H1 (cell line): ENCODE measurements around the gene RASL10A. TPM values are rescaled to one million over a fixed set of nuclear protein-coding genes. Genes with fewer than 3 reads are reported as not detected.

Source experiments
- CBX5 ChIP-seq: fragments of 300-800, 300-1000 bp; sonication (generic); IDR thresholded peaks from 2 replicates; pipeline ENCODE4 v1.7.1; 2016; ENCODE audit warnings: antibody characterized with exemption, low read length, low read depth
- EGR1 ChIP-seq: IDR thresholded peaks from 2 replicates; pipeline ENCODE4 v1.6.1; 2011; ENCODE audit warnings: low read depth, low read length, borderline replicate concordance
- JUND ChIP-seq: IDR thresholded peaks from 2 replicates; pipeline ENCODE4 v1.6.1; 2011; ENCODE audit warnings: mild to moderate bottlenecking, improper control_type of control experiment, low read length
- MAFK ChIP-seq: IDR thresholded peaks from 2 replicates; pipeline ENCODE4 v1.6.1; 2012; ENCODE audit warnings: low read depth, mild to moderate bottlenecking, improper control_type of control experiment, low read length
- NANOG ChIP-seq: IDR thresholded peaks from 2 replicates; pipeline ENCODE4 v1.6.1; 2011; ENCODE audit warnings: low read length, low read depth, mild to moderate bottlenecking, inconsistent platforms; ENCODE audit not compliant: insufficient read depth, poor library complexity, severe bottlenecking
- PHF8 ChIP-seq: fragments of 200-600 bp; sonication (generic); conservative IDR thresholded peaks from 2 replicates; pipeline ENCODE4 v1.7.1; 2012; ENCODE audit warnings: low read depth, mild to moderate bottlenecking, inconsistent platforms, low read length, moderate library complexity
- POU5F1 ChIP-seq: IDR thresholded peaks from 2 replicates; pipeline ENCODE4 v1.6.1; 2011; ENCODE audit warnings: low read depth, mild to moderate bottlenecking, low read length, moderate library complexity
- RBBP5 ChIP-seq: IDR thresholded peaks from 2 replicates; pipeline ENCODE4 v1.7.1; 2012; ENCODE audit warnings: low read depth, mild to moderate bottlenecking, inconsistent platforms, low read length, moderate library complexity, borderline replicate concordance
- RNF2 ChIP-seq: fragments of 200-900, 300-1000 bp; sonication (generic); IDR thresholded peaks from 2 replicates; pipeline ENCODE4 v1.7.1; 2016; ENCODE audit warnings: borderline replicate concordance, low read depth, mild to moderate bottlenecking, antibody characterized with exemption, low read length; ENCODE audit not compliant: poor library complexity, severe bottlenecking; ENCODE audit errors: missing control alignments
- SP2 ChIP-seq: IDR thresholded peaks from 2 replicates; pipeline ENCODE4 v1.6.1; 2012; ENCODE audit warnings: mild to moderate bottlenecking, low read length, inconsistent platforms
- ZNF274 ChIP-seq: IDR thresholded peaks from 2 replicates; pipeline ENCODE4 v1.7.0; 2012; ENCODE audit warnings: low read length, borderline replicate concordance; ENCODE audit errors: extremely low read depth
- polyA plus RNA-seq, 7 experiments: library from polyadenylated mRNA; depleted of rRNA in 3 of 7; stranded (reverse) in 5 of 7; unstranded in 2 of 7; fragments of >200 nt in 5 of 7; fragments of 200-250 nt in 2 of 7; gene quantifications; 1 replicate in 5 of 7; 2 replicates in 1 of 7; 4 replicates in 1 of 7; pipeline versions ENCODE4 v1.2.1 to v1.2.3, GENCODE V29; 2011 to 2013; ENCODE audit warnings: missing spikeins in 2 of 7, mixed read lengths in 2 of 7
- total RNA-seq: library from RNA; stranded (reverse); fragmentation: NEBNext Ultra II Directional; extraction: Animal tissue kit (Norgen Biotek cat#: 25700); gene quantifications from 2 replicates; pipeline ENCODE4 v1.2.1, GENCODE V29; 2021
- TF ChIP-seq, protein P1 (sequence below): fragments of 300-600 bp; sonication (generic); IDR thresholded peaks from 2 replicates; pipeline ENCODE4 v1.7.1; 2012; ENCODE audit warnings: low read length, moderate library complexity, mild to moderate bottlenecking, inconsistent platforms; ENCODE audit not compliant: insufficient replicate concordance

Gene RASL10A
- total and polyA plus RNA-seq, 2 of the 8 experiments (the other 6 are each of a cell fraction or from before 2014, with no cell fraction given), result 1.1 to 1.5 TPM

DNA sequence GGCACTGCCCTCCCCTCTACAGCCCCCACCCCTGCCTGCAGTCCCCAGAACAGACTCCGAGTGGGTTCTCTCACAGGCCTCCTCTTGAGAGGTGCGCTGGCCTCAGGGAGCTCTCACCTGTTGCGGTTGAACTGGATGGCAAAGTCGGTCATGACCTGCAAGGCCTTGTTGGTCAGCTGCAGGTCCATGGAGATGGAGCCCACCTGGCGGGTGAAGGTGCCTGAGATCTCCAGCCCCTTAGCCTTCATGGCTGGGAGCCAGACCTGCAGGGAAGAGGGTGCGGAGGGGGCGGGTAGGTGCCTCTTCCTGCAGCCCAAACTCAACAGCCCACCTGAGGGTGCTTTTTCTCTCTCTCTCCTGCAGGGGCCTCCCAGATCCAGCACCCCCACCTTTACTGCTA lies 18.7 kb upstream of the RASL10A start (continued):
- TF ChIP-seq, protein P1, sequence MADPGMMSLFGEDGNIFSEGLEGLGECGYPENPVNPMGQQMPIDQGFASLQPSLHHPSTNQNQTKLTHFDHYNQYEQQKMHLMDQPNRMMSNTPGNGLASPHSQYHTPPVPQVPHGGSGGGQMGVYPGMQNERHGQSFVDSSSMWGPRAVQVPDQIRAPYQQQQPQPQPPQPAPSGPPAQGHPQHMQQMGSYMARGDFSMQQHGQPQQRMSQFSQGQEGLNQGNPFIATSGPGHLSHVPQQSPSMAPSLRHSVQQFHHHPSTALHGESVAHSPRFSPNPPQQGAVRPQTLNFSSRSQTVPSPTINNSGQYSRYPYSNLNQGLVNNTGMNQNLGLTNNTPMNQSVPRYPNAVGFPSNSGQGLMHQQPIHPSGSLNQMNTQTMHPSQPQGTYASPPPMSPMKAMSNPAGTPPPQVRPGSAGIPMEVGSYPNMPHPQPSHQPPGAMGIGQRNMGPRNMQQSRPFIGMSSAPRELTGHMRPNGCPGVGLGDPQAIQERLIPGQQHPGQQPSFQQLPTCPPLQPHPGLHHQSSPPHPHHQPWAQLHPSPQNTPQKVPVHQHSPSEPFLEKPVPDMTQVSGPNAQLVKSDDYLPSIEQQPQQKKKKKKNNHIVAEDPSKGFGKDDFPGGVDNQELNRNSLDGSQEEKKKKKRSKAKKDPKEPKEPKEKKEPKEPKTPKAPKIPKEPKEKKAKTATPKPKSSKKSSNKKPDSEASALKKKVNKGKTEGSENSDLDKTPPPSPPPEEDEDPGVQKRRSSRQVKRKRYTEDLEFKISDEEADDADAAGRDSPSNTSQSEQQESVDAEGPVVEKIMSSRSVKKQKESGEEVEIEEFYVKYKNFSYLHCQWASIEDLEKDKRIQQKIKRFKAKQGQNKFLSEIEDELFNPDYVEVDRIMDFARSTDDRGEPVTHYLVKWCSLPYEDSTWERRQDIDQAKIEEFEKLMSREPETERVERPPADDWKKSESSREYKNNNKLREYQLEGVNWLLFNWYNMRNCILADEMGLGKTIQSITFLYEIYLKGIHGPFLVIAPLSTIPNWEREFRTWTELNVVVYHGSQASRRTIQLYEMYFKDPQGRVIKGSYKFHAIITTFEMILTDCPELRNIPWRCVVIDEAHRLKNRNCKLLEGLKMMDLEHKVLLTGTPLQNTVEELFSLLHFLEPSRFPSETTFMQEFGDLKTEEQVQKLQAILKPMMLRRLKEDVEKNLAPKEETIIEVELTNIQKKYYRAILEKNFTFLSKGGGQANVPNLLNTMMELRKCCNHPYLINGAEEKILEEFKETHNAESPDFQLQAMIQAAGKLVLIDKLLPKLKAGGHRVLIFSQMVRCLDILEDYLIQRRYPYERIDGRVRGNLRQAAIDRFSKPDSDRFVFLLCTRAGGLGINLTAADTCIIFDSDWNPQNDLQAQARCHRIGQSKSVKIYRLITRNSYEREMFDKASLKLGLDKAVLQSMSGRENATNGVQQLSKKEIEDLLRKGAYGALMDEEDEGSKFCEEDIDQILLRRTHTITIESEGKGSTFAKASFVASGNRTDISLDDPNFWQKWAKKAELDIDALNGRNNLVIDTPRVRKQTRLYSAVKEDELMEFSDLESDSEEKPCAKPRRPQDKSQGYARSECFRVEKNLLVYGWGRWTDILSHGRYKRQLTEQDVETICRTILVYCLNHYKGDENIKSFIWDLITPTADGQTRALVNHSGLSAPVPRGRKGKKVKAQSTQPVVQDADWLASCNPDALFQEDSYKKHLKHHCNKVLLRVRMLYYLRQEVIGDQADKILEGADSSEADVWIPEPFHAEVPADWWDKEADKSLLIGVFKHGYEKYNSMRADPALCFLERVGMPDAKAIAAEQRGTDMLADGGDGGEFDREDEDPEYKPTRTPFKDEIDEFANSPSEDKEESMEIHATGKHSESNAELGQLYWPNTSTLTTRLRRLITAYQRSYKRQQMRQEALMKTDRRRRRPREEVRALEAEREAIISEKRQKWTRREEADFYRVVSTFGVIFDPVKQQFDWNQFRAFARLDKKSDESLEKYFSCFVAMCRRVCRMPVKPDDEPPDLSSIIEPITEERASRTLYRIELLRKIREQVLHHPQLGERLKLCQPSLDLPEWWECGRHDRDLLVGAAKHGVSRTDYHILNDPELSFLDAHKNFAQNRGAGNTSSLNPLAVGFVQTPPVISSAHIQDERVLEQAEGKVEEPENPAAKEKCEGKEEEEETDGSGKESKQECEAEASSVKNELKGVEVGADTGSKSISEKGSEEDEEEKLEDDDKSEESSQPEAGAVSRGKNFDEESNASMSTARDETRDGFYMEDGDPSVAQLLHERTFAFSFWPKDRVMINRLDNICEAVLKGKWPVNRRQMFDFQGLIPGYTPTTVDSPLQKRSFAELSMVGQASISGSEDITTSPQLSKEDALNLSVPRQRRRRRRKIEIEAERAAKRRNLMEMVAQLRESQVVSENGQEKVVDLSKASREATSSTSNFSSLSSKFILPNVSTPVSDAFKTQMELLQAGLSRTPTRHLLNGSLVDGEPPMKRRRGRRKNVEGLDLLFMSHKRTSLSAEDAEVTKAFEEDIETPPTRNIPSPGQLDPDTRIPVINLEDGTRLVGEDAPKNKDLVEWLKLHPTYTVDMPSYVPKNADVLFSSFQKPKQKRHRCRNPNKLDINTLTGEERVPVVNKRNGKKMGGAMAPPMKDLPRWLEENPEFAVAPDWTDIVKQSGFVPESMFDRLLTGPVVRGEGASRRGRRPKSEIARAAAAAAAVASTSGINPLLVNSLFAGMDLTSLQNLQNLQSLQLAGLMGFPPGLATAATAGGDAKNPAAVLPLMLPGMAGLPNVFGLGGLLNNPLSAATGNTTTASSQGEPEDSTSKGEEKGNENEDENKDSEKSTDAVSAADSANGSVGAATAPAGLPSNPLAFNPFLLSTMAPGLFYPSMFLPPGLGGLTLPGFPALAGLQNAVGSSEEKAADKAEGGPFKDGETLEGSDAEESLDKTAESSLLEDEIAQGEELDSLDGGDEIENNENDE, result no peak
- TF ChIP-seq JUND, result no peak
- TF ChIP-seq RBBP5, result no peak
- TF ChIP-seq NANOG, result no peak
- no peak for TF ChIP-seq EGR1
- TF ChIP-seq POU5F1, result no peak
- no peak for TF ChIP-seq SP2
- no peak for TF ChIP-seq CBX5
- TF ChIP-seq PHF8, result no peak
- no peak for TF ChIP-seq RNF2
- TF ChIP-seq MAFK, result no peak
- no peak for TF ChIP-seq ZNF274
